GM19395 (cell line): ENCODE measurements around the gene EPHA2.

ENCODE experiments used
- ATAC-seq: cut with Tn5 transposase; IDR thresholded peaks from one replicate; pipeline ENCODE4 v1.9.1; 2021; ENCODE audit warnings: mild to moderate bottlenecking, moderate library complexity; ENCODE audit not compliant: unreplicated experiment

The EPHA2 gene

GRCh38 chr1:16184557-16185303, 28.9 kb upstream of the EPHA2 start:
- ATAC-seq: no peak

GRCh38 chr1:16183765-16184556, 28.1 kb upstream of the EPHA2 start:
- no peak for ATAC-seq

- ATAC-seq: no peak
Observed at GRCh38 chr1:16183179-16183578, 27.3 kb upstream of the EPHA2 start.

- no peak for ATAC-seq
Observed at GRCh38 chr1:16181887-16182719, 26.2 kb upstream of the EPHA2 start.

- no peak for ATAC-seq
Observed at GRCh38 chr1:16180291-16180824, 24.5 kb upstream of the EPHA2 start.

GRCh38 chr1:16178596-16179497, 23.0 kb upstream of the EPHA2 start:
- ATAC-seq: no peak

GRCh38 chr1:16177306-16177705, 21.4 kb upstream of the EPHA2 start:
- no peak for ATAC-seq

- ATAC-seq: no peak
Observed at GRCh38 chr1:16176653-16177052, 20.8 kb upstream of the EPHA2 start.

GRCh38 chr1:16175610-16176553, 20.0 kb upstream of the EPHA2 start:
- ATAC-seq: no peak

- no peak for ATAC-seq
Observed at GRCh38 chr1:16174886-16175598, 19.2 kb upstream of the EPHA2 start.

GRCh38 chr1:16174261-16174868, 18.5 kb upstream of the EPHA2 start:
- ATAC-seq: no peak

GRCh38 chr1:16173447-16174260, 17.8 kb upstream of the EPHA2 start:
- no peak for ATAC-seq

- ATAC-seq: no peak
Observed at GRCh38 chr1:16172964-16173446, 17.1 kb upstream of the EPHA2 start.

GRCh38 chr1:16172218-16172830, 16.5 kb upstream of the EPHA2 start:
- ATAC-seq: no peak

GRCh38 chr1:16171314-16172151, 15.7 kb upstream of the EPHA2 start:
- no peak for ATAC-seq

GRCh38 chr1:16170283-16170673, 14.4 kb upstream of the EPHA2 start:
- ATAC-seq: no peak
